Right atrium auricular region (tissue), 2 donors: ENCODE measurements around the gene ATP5F1B. TPM values are rescaled to one million over a fixed set of nuclear protein-coding genes. Genes with fewer than 3 reads are reported as not detected.

ENCODE experiments used
- DNase-seq: peaks from one replicate; pipeline ENCODE4 v3.0.0-alpha.2; 2019; ENCODE audit warnings: low spot score
- H3K27ac ChIP-seq, 2 donors: fragments of 200-600 bp; sonication (generic); 1 replicate in 1 of 2; 2 replicates in 1 of 2; pipeline ENCODE4 v1.5.1; 2016 to 2019
- H3K27me3 ChIP-seq, 2 donors: fragments of 200-600 bp; sonication (generic); one replicate each; pipeline versions ENCODE4 v1.5.1 to v1.6.0; 2017 to 2019
- H3K36me3 ChIP-seq: fragments of 200-600 bp; sonication (generic); one replicate; pipeline ENCODE4 v1.5.1; 2016
- H3K4me1 ChIP-seq, 2 donors: fragments of 200-600 bp; sonication (generic); one replicate each; pipeline versions ENCODE4 v1.5.1 to v1.6.0; 2017 to 2019
- H3K4me3 ChIP-seq, 2 donors: fragments of 200-600 bp; sonication (generic); 1 replicate in 1 of 2; 2 replicates in 1 of 2; pipeline ENCODE4 v1.5.1; 2017 to 2019; ENCODE audit warnings: mild to moderate bottlenecking in 1 of 2, moderate library complexity in 1 of 2
- H3K9me3 ChIP-seq, 2 donors: fragments of 200-600 bp; sonication (generic); one replicate each; pipeline ENCODE4 v1.5.1; 2019
- CTCF ChIP-seq, 2 donors: fragments of 200-600 bp; sonication (generic); IDR thresholded peaks; one replicate each; pipeline ENCODE4 v1.5.1; 2019; ENCODE audit warnings: antibody characterized with exemption in 2 of 2
- total RNA-seq, 2 donors: library from RNA; depleted of rRNA; stranded (reverse); fragments of >200 nt; gene quantifications; one replicate each; pipeline ENCODE4 v1.1.0, GENCODE V29; 2016

ATP5F1B gene
- total RNA-seq, 2 donors from 2014 or later, result 1,028 to 1,860 TPM

- Histone ChIP-seq H3K27me3 (no peaks in the 10 kb centered on the region), H3K36me3 (peaks cover 23% of the 10 kb centered on the region)
These were observed 53.8 kb downstream of the ATP5F1B start for GRCh38 chr12:56591961-56592360.

GRCh38 chr12:56591126-56591525 is 54.7 kb downstream of the ATP5F1B start:
- no peaks in the 10 kb centered on the region for H3K9me3 ChIP-seq
- H3K4me1 ChIP-seq, result peaks cover 0 to 12% of the 10 kb centered on the region in 2 donors
- H3K4me3 ChIP-seq, result no peak overlapping the region
- no peak for DNase-seq
- no peak overlapping the region for H3K27ac ChIP-seq
- no peaks in the 10 kb centered on the region for H3K27me3 ChIP-seq
- H3K36me3 ChIP-seq, result peaks cover 26% of the 10 kb centered on the region
- no peak for TF ChIP-seq CTCF (IDR thresholded peaks at IDR 0.05)

More at GRCh38 chr12:56591961-56592360, 53.8 kb downstream of the ATP5F1B start:
- no peak for DNase-seq
- H3K4me3 ChIP-seq, result no peak overlapping the region
- H3K4me1 ChIP-seq, result peaks cover 0 to 12% of the 10 kb centered on the region in 2 donors
- TF ChIP-seq CTCF (IDR thresholded peaks at IDR 0.05), result no peak
- no peaks in the 10 kb centered on the region for H3K9me3 ChIP-seq
- H3K27ac ChIP-seq, result no peak overlapping the region

- Histone ChIP-seq H3K4me3 (no peak overlapping the region), H3K27me3 (no peaks in the 10 kb centered on the region), H3K4me1 (peaks cover 0 to 12% of the 10 kb centered on the region in 2 donors), H3K36me3 (peaks cover 26% of the 10 kb centered on the region), H3K9me3 (no peaks in the 10 kb centered on the region), H3K27ac (no peak overlapping the region)
- no peak for DNase-seq
- peak in 1 of 2 donors; percentile 35 for TF ChIP-seq CTCF (IDR thresholded peaks at IDR 0.05)
These were observed 55.5 kb downstream of the ATP5F1B start for GRCh38 chr12:56590237-56590830.

- no peak for DNase-seq
- Histone ChIP-seq H3K4me1 (peaks cover 0 to 12% of the 10 kb centered on the region in 2 donors), H3K36me3 (peaks cover 26% of the 10 kb centered on the region), H3K9me3 (no peaks in the 10 kb centered on the region), H3K27me3 (no peaks in the 10 kb centered on the region), H3K4me3 (no peak overlapping the region), H3K27ac (no peak overlapping the region)
- TF ChIP-seq CTCF (IDR thresholded peaks at IDR 0.05), result no peak
These were observed 56.0 kb downstream of the ATP5F1B start for GRCh38 chr12:56589783-56590182.

Other genes with a start within 250 kb of the ATP5F1B start
- gene TIMELESS, start 196.6 kb downstream of the ATP5F1B start, total RNA-seq, result 1 to 10 TPM; 2.1 to 3.0 TPM
- gene MIP, start 191.3 kb downstream of the ATP5F1B start, total RNA-seq, result not detected
- gene SPRYD4, start 177.4 kb downstream of the ATP5F1B start, total RNA-seq, result 1 to 10 TPM; 1.7 to 2.7 TPM
- gene GLS2, start 157.8 kb downstream of the ATP5F1B start, total RNA-seq, result 1 to 10 TPM in 1 of 2 donors, under 1 TPM in 1; 0.96 to 1.7 TPM
- 10 to 100 TPM; 12.8 to 28.5 TPM for gene RBMS2, start 124.2 kb downstream of the ATP5F1B start, total RNA-seq
- 10 to 100 TPM; 38.6 to 42.7 TPM for gene BAZ2A, start 15.7 kb downstream of the ATP5F1B start, total RNA-seq
- 10 to 100 TPM; 69.6 to 71.1 TPM for gene PTGES3, start 42.3 kb upstream of the ATP5F1B start, total RNA-seq
- 100 to 1,000 TPM; 529 to 636 TPM for gene NACA, start 79.3 kb upstream of the ATP5F1B start, total RNA-seq
- 1 to 10 TPM; 2.2 to 2.6 TPM for gene PRIM1, start 106.3 kb upstream of the ATP5F1B start, total RNA-seq
- gene HSD17B6, start 117.3 kb upstream of the ATP5F1B start, total RNA-seq, result 1 to 10 TPM in 1 of 2 donors, under 1 TPM in 1; 0.41 to 4.8 TPM